Measurements from ENCODE around the gene EP400.

DNA sequence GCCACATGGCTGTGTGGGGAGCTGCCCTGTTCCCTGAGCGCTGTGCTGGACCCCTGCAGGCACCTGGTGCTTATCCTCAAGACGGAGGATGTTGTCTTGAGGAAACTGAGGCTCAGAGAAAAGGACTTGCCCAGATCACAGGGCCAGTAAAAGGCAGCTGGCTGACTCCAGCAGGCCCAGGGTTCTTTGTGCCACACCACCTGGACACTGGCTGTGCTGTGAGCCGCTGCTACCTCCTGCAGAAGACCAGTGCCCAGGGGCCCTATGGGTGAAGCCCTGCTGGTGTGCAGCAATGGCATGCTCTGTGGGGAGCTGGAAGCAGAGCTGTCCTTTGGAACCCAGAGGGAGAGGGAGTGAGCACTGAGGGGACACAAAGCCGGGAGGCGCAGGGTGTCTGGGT lies 118.5 kb downstream of the EP400 start:
- TF ChIP-seq, protein P1, sequence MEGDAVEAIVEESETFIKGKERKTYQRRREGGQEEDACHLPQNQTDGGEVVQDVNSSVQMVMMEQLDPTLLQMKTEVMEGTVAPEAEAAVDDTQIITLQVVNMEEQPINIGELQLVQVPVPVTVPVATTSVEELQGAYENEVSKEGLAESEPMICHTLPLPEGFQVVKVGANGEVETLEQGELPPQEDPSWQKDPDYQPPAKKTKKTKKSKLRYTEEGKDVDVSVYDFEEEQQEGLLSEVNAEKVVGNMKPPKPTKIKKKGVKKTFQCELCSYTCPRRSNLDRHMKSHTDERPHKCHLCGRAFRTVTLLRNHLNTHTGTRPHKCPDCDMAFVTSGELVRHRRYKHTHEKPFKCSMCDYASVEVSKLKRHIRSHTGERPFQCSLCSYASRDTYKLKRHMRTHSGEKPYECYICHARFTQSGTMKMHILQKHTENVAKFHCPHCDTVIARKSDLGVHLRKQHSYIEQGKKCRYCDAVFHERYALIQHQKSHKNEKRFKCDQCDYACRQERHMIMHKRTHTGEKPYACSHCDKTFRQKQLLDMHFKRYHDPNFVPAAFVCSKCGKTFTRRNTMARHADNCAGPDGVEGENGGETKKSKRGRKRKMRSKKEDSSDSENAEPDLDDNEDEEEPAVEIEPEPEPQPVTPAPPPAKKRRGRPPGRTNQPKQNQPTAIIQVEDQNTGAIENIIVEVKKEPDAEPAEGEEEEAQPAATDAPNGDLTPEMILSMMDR (conservative IDR thresholded peaks at IDR 0.05) = no peak
- TF ChIP-seq ZFX (IDR thresholded peaks at IDR 0.05) = no peak
